OCI-LY7 (cell line): ENCODE measurements around the gene MEGF8. TPM values are rescaled to one million over a fixed set of nuclear protein-coding genes. Genes with fewer than 3 reads are reported as not detected.

Experiments
- BruUV-seq: library from RNA; stranded (reverse); fragments of 400-500 nt; replicated peaks from 2 replicates; lab custom pipeline; 2021; lab: Mats Ljungman, UMichigan
- CTCF ChIA-PET: fragments of 300-600 bp; sonication (Branson Sonifier 250); formaldehyde crosslinking; loops from one replicate; lab custom pipeline; 2022; ENCODE audit warnings: antibody characterized with exemption; ENCODE audit not compliant: unreplicated experiment; lab: Charles Lee
- POLR2A ChIA-PET: fragments of 300-600 bp; sonication (Branson Sonifier 250); formaldehyde crosslinking; loops from one replicate; lab custom pipeline; 2022; ENCODE audit warnings: antibody characterized with exemption; lab: Charles Lee
- DNase-seq: peaks from one replicate; pipeline ENCODE4 v3.0.0-alpha.2; 2015; ENCODE audit warnings: low spot score
- H2AFZ ChIP-seq: fragments of 200-600 bp; sonication (generic), shearing (Covaris generic); 2 replicates; pipeline ENCODE4 v1.6.1; 2014; ENCODE audit warnings: mild to moderate bottlenecking, antibody characterized with exemption, low read length, moderate library complexity
- H3K27ac ChIP-seq: fragments of 200-600 bp; sonication (generic); 2 replicates; pipeline ENCODE4 v1.5.1; 2014; ENCODE audit warnings: mixed run types, low read depth, mild to moderate bottlenecking, moderate library complexity, low read length, inconsistent platforms; ENCODE audit not compliant: poor library complexity, severe bottlenecking
- H3K36me3 ChIP-seq: fragments of 200-600 bp; sonication (generic); 2 replicates; pipeline ENCODE4 v1.6.1; 2014; ENCODE audit warnings: mild to moderate bottlenecking, antibody characterized with exemption, low read length, moderate library complexity, mixed read lengths; ENCODE audit not compliant: insufficient read depth
- H3K4me1 ChIP-seq: fragments of 200-600 bp; sonication (generic); 2 replicates; pipeline ENCODE4 v1.5.1; 2014; ENCODE audit warnings: mild to moderate bottlenecking, low read length; ENCODE audit not compliant: insufficient read depth, poor library complexity, severe bottlenecking
- H3K4me2 ChIP-seq: fragments of 200-600 bp; sonication (generic); 2 replicates; pipeline ENCODE4 v1.6.1; 2014; ENCODE audit warnings: mild to moderate bottlenecking, low read length
- H3K4me3 ChIP-seq: fragments of 200-600 bp; sonication (generic); 2 replicates; pipeline ENCODE4 v1.5.1; 2014; ENCODE audit warnings: mild to moderate bottlenecking, low read depth, low read length; ENCODE audit not compliant: poor library complexity, severe bottlenecking
- H3K79me2 ChIP-seq: fragments of 200-600 bp; sonication (generic); 2 replicates; pipeline ENCODE4 v1.6.1; 2016; ENCODE audit warnings: low read depth, mild to moderate bottlenecking, low read length, moderate library complexity, mixed read lengths; ENCODE audit not compliant: insufficient read depth
- H3K9me2 ChIP-seq: fragments of 200-600 bp; sonication (generic); 2 replicates; pipeline ENCODE4 v1.6.1; 2016; ENCODE audit warnings: mild to moderate bottlenecking, low read length, mixed read lengths; ENCODE audit not compliant: insufficient read depth
- H3K9me3 ChIP-seq: fragments of 200-600 bp; sonication (generic); 2 replicates; pipeline ENCODE4 v1.6.1; 2014; ENCODE audit warnings: mild to moderate bottlenecking, mixed run types, low read length, mixed read lengths
- H4K20me1 ChIP-seq: fragments of 200-600 bp; sonication (generic); 2 replicates; pipeline ENCODE4 v1.6.1; 2014; ENCODE audit warnings: mild to moderate bottlenecking, antibody characterized with exemption, low read length, moderate library complexity, mixed read lengths; ENCODE audit not compliant: insufficient read depth
- EZH2phosphoT487 ChIP-seq: fragments of 200-600 bp; sonication (generic); IDR thresholded peaks from 2 replicates; pipeline ENCODE4 v1.6.1; 2018; ENCODE audit warnings: low read depth, borderline replicate concordance, mild to moderate bottlenecking, mixed run types, antibody characterized with exemption, low read length, moderate library complexity, mixed read lengths
- intact Hi-C: fragments of 100-400 bp; cut with micrococcal nuclease; formaldehyde crosslinking; loops from one replicate; pipeline ENCODE4 v1.10.0; 2022; ENCODE audit not compliant: unreplicated experiment
- total RNA-seq, 2 experiments: library from RNA; depleted of rRNA in 1 of 2; stranded (reverse); fragments of >200 nt in 1 of 2; shearing (Covaris generic) in 1 of 2; gene quantifications; 2 replicates each; pipeline ENCODE4 v1.2.3, GENCODE V29; 2014 to 2022
- TF ChIP-seq, protein P1 (sequence below): fragments of 200-600 bp; sonication (generic); conservative IDR thresholded peaks from 2 replicates; pipeline ENCODE4 v1.5.1; 2014; ENCODE audit warnings: mild to moderate bottlenecking, antibody characterized with exemption, low read length, moderate library complexity, mixed read lengths

The MEGF8 gene
- total RNA-seq, 2 experiments from 2014 or later, result 10.5 to 14.7 TPM

DNA sequence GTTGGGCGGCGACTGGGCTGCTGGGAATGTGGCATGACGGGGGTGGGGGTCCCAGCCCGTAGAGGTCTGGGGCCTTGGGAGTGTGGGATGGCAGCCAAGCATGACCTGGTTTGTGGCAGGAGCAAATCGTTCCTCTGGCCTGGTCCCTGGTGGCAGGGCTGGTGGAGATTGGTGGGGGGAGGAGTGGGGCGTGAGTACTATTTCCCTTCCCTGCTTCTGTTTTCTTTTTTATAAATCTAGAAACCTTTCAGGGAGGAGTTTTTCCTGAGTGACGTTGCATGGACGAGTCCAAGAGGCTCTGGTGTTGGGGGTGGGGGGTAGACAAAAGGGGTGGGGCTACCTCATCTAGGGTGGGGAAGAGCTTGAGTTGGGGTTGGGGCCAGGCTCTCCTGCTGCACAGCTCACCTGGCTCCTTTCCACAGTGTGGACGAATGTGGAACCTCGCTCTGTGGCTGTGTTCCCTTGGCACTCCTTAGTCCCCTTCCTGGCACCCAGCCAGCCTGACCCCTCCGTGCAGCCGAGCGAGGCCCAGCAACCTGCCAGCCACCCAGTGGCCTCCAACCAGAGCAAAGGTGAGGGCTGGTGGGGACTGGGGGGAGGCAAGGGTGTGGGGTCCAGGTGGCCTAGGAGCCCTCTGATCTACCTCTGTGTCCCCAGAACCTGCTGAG lies 39.0 kb upstream of the MEGF8 start:
- Histone ChIP-seq H2AFZ (no peak overlapping the region), H4K20me1 (peaks cover 10% of the 10 kb centered on the region; the same call in 1 of the 2 replicates), H3K9me2 (no peaks in the 10 kb centered on the region), H3K4me1 (peaks cover 41% of the 10 kb centered on the region), H3K4me2 (peak overlapping the region; percentile 93), H3K4me3 (peak overlapping the region; percentile 89), H3K9me3 (no peaks in the 10 kb centered on the region), H3K36me3 (peaks cover 49% of the 10 kb centered on the region), H3K27ac (peak overlapping the region; percentile 70), H3K79me2 (peaks cover 17% of the 10 kb centered on the region)
- TF ChIP-seq, protein P1, sequence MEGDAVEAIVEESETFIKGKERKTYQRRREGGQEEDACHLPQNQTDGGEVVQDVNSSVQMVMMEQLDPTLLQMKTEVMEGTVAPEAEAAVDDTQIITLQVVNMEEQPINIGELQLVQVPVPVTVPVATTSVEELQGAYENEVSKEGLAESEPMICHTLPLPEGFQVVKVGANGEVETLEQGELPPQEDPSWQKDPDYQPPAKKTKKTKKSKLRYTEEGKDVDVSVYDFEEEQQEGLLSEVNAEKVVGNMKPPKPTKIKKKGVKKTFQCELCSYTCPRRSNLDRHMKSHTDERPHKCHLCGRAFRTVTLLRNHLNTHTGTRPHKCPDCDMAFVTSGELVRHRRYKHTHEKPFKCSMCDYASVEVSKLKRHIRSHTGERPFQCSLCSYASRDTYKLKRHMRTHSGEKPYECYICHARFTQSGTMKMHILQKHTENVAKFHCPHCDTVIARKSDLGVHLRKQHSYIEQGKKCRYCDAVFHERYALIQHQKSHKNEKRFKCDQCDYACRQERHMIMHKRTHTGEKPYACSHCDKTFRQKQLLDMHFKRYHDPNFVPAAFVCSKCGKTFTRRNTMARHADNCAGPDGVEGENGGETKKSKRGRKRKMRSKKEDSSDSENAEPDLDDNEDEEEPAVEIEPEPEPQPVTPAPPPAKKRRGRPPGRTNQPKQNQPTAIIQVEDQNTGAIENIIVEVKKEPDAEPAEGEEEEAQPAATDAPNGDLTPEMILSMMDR, result no peak
- no peak for TF ChIP-seq EZH2phosphoT487
- BruUV-seq, result no TSS peak
- peak; percentile 79 for DNase-seq
- ChIA-PET CTCF (no interaction called here), POLR2A (no interaction called here)
- intact Hi-C loops, result loop anchor here (1.0 to 10.0 kb wide), 2 partner anchors 16 to 422 kb away; partner anchors contain the start of genes PAFAH1B3, PRR19 and RPS19

DNA sequence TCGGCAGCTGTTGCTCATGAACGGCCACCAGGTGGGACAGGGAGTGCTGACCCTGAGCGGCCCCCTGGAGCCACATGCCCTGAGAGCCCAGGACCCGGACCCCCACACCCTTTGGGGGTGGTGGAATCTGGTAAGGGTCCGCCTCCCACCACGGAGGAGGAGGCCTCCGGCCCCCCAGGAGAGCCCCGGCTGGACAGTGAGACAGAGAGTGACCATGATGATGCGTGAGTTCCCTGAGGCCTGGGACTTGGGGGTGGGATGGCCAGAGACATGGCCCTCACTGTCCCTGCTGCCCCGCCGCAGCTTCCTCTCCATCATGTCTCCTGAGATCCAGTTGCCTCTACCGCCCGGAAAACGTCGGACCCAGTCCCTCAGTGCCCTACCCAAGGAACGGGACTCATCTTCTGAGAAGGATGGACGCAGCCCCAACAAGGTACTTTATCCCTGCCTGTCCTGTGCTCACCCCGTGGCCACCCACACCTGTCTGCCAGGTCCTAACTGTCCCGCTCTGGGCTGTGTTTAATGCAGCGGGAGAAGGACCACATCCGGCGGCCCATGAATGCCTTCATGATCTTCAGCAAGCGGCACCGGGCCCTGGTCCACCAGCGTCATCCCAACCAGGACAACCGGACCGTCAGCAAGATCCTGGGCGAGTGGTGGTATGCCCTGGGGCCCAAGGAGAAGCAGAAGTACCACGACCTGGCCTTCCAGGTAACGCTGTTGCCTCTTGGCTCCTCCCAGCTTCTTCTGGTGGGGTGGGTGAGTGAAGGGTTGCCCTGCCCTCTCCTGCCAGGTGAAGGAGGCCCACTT lies 38.2 kb upstream of the MEGF8 start:
- Histone ChIP-seq H3K36me3 (peaks cover 56% of the 10 kb centered on the region), H3K27ac (peak overlapping the region; percentile 70), H3K4me3 (no peak overlapping the region), H3K9me3 (no peaks in the 10 kb centered on the region), H2AFZ (no peak overlapping the region), H4K20me1 (peaks cover 10% of the 10 kb centered on the region; the same call in 1 of the 2 replicates), H3K4me2 (peak overlapping the region; percentile 93; the same call in 1 of the 2 replicates), H3K4me1 (peaks cover 34% of the 10 kb centered on the region), H3K79me2 (peaks cover 17% of the 10 kb centered on the region), H3K9me2 (no peaks in the 10 kb centered on the region)
- POLR2A ChIA-PET, result no interaction called here
- TF ChIP-seq, protein P1, result no peak
- no peak for TF ChIP-seq EZH2phosphoT487
- BruUV-seq, result TSS peak; percentile 53
- CTCF ChIA-PET, result no interaction called here
- DNase-seq, result no peak
- intact Hi-C loops, result loop anchor here (10.0 kb wide), 1 partner anchor 422 kb away; the partner anchor contains the start of gene RPS19
